GM18507 (cell line): ENCODE data around the gene PHF2.

Experiments used
- DNase-seq: peaks from one replicate; pipeline ENCODE4 v3.0.0; 2011; ENCODE audit warnings: low read depth; ENCODE audit not compliant: insufficient read length; ENCODE audit errors: extremely low spot score
- FAIRE-seq: peaks from 2 replicates; lab custom pipeline; 2011; peaks lifted over from hg19 to GRCh38; lab: Jason Lieb, UNC

Gene PHF2

GRCh38 chr9:93576258-93577077, at the start of gene PHF2:
Gene PHF2 (plus strand): TSS chr9:93576584. CDS start chr9:93576774, 190 bp downstream.
- FAIRE-seq (no peak), DNase-seq (no peak)

GRCh38 chr9:93531374-93531773, 45.0 kb upstream of the PHF2 start:
- no peak for DNase-seq
- no peak for FAIRE-seq

- DNase-seq, result no peak
- no peak for FAIRE-seq
Observed at GRCh38 chr9:93532141-93532540, 44.2 kb upstream of the PHF2 start.

GRCh38 chr9:93533863-93534262, 42.5 kb upstream of the PHF2 start:
- no peak for DNase-seq

GRCh38 chr9:93536167-93536566, 40.2 kb upstream of the PHF2 start:
- FAIRE-seq, result no peak
- no peak for DNase-seq

More at GRCh38 chr9:93533863-93534262, 42.5 kb upstream of the PHF2 start:
- FAIRE-seq, result no peak

GRCh38 chr9:93536874-93537273, 39.5 kb upstream of the PHF2 start:
- FAIRE-seq, result no peak
- DNase-seq, result no peak

- no peak for FAIRE-seq
- no peak for DNase-seq
Observed at GRCh38 chr9:93540305-93540704, 36.1 kb upstream of the PHF2 start.

GRCh38 chr9:93541005-93541404, 35.4 kb upstream of the PHF2 start:
- FAIRE-seq, result no peak

GRCh38 chr9:93541581-93542349, 34.6 kb upstream of the PHF2 start:
- FAIRE-seq (no peak), DNase-seq (no peak)

More at GRCh38 chr9:93541005-93541404, 35.4 kb upstream of the PHF2 start:
- no peak for DNase-seq

- DNase-seq, result no peak
- no peak for FAIRE-seq
Observed at GRCh38 chr9:93543117-93543516, 33.3 kb upstream of the PHF2 start.

GRCh38 chr9:93546356-93546755, 30.0 kb upstream of the PHF2 start:
- DNase-seq (no peak), FAIRE-seq (no peak)

GRCh38 chr9:93549611-93550010, 26.8 kb upstream of the PHF2 start:
- DNase-seq, result no peak
- no peak for FAIRE-seq

GRCh38 chr9:93552923-93553322, 23.5 kb upstream of the PHF2 start:
- DNase-seq (no peak), FAIRE-seq (no peak)

GRCh38 chr9:93555370-93555769, 21.0 kb upstream of the PHF2 start:
- FAIRE-seq, result no peak

GRCh38 chr9:93557366-93558137, 18.8 kb upstream of the PHF2 start:
- FAIRE-seq, result no peak
- no peak for DNase-seq

More at GRCh38 chr9:93555370-93555769, 21.0 kb upstream of the PHF2 start:
- no peak for DNase-seq

GRCh38 chr9:93558503-93558902, 17.9 kb upstream of the PHF2 start:
- DNase-seq (no peak), FAIRE-seq (no peak)

GRCh38 chr9:93560991-93561390, 15.4 kb upstream of the PHF2 start:
- FAIRE-seq, result no peak
- no peak for DNase-seq

GRCh38 chr9:93562157-93562556, 14.2 kb upstream of the PHF2 start:
- DNase-seq, result no peak
- FAIRE-seq, result no peak

- FAIRE-seq (peak; percentile 78), DNase-seq (no peak)
Observed at GRCh38 chr9:93565089-93565488, 11.3 kb upstream of the PHF2 start.
